CD14-positive monocyte (primary cell): ENCODE measurements around the gene CALY. TPM values are rescaled to one million over a fixed set of nuclear protein-coding genes. Genes with fewer than 3 reads are reported as not detected.

Experiments
- DNase-seq, 3 donors: peaks; one replicate each; pipeline ENCODE4 v3.0.0-alpha.2; 2011 to 2022
- H2AFZ ChIP-seq: 2 replicates; pipeline ENCODE4 v1.6.0; 2012; ENCODE audit warnings: mild to moderate bottlenecking, low read depth, low read length, inconsistent platforms; ENCODE audit not compliant: insufficient read depth, poor library complexity, severe bottlenecking
- H3K27ac ChIP-seq, 2 donors: 1 replicate in 1 of 2; 2 replicates in 1 of 2; pipeline ENCODE4 v1.5.1; 2012 to 2013; ENCODE audit warnings: low read length in 2 of 2, control low read depth in 1 of 2, inconsistent platforms in 1 of 2, low read depth in 1 of 2, mild to moderate bottlenecking in 1 of 2
- H3K27me3 ChIP-seq, 2 donors: one replicate each; pipeline versions ENCODE4 v1.6.0 to v1.6.1; 2011 to 2013; ENCODE audit warnings: low read length in 2 of 2; ENCODE audit not compliant: control insufficient read depth in 2 of 2, insufficient read depth in 2 of 2
- H3K36me3 ChIP-seq, 2 donors: replicated peaks in 1 of 2; 1 replicate in 1 of 2; 2 replicates in 1 of 2; pipeline versions ENCODE4 v1.5.1 to v1.6.1; 2012 to 2013; ENCODE audit warnings: low read length in 2 of 2, control low read depth in 1 of 2, inconsistent platforms in 1 of 2, mild to moderate bottlenecking in 1 of 2; ENCODE audit not compliant: insufficient read depth in 2 of 2, control insufficient read depth in 1 of 2
- H3K4me1 ChIP-seq, 2 donors: 1 replicate in 1 of 2; 2 replicates in 1 of 2; pipeline versions ENCODE4 v1.5.1 to v1.6.1; 2012 to 2013; ENCODE audit warnings: low read length in 2 of 2, control low read depth in 1 of 2, inconsistent platforms in 1 of 2, mild to moderate bottlenecking in 1 of 2, moderate library complexity in 1 of 2; ENCODE audit not compliant: insufficient read depth in 2 of 2, control insufficient read depth in 1 of 2
- H3K4me2 ChIP-seq: replicated peaks from 2 replicates; pipeline ENCODE3; 2012; ENCODE audit warnings: low read length, moderate library complexity, mild to moderate bottlenecking; ENCODE audit not compliant: poor library complexity, severe bottlenecking; ENCODE audit errors: extremely low read depth
- H3K4me3 ChIP-seq, 3 experiments: fragments of 200-600 bp in 1 of 3; sonication (generic) in 1 of 3; replicated peaks in 1 of 3; 1 replicate in 2 of 3; 2 replicates in 1 of 3; pipeline ENCODE4 v1.5.1; 2011 to 2013; ENCODE audit warnings: low read length in 3 of 3, mild to moderate bottlenecking in 3 of 3, control low read depth in 2 of 3, low read depth in 2 of 3, inconsistent platforms in 1 of 3, moderate library complexity in 1 of 3
- H3K79me2 ChIP-seq: 2 replicates; pipeline ENCODE4 v1.6.0; 2012; ENCODE audit warnings: mild to moderate bottlenecking, control low read depth, inconsistent platforms, low read length, moderate library complexity; ENCODE audit not compliant: insufficient read depth
- H3K9ac ChIP-seq: 2 replicates; pipeline ENCODE4 v1.6.0; 2017; ENCODE audit warnings: low read length, mild to moderate bottlenecking; ENCODE audit not compliant: insufficient read depth, poor library complexity, severe bottlenecking
- H3K9me3 ChIP-seq, 2 donors: replicated peaks in 1 of 2; 1 replicate in 1 of 2; 2 replicates in 1 of 2; pipeline versions ENCODE4 v1.5.1 to v1.6.1; 2012 to 2013; ENCODE audit warnings: low read length in 2 of 2, control low read depth in 1 of 2; ENCODE audit not compliant: control insufficient read depth in 1 of 2, insufficient read depth in 1 of 2
- H4K20me1 ChIP-seq: 2 replicates; pipeline ENCODE4 v1.6.0; 2012; ENCODE audit warnings: mild to moderate bottlenecking, low read length, control low read depth, moderate library complexity; ENCODE audit not compliant: insufficient read depth
- H3K27ac Mint-ChIP-seq, 7 donors: one replicate each; pipeline ENCODE4 v1.8.0; 2020; ENCODE audit warnings: mild to moderate bottlenecking in 7 of 7, mixed read lengths in 7 of 7, moderate library complexity in 6 of 7, inconsistent platforms in 2 of 7
- H3K27me3 Mint-ChIP-seq, 3 donors: one replicate each; pipeline ENCODE4 v1.8.0; 2021 to 2022; ENCODE audit warnings: low read depth in 3 of 3, mild to moderate bottlenecking in 3 of 3, mixed read lengths in 3 of 3, moderate library complexity in 3 of 3, inconsistent platforms in 1 of 3
- H3K36me3 Mint-ChIP-seq, 2 donors: one replicate each; pipeline ENCODE4 v1.8.0; 2020; ENCODE audit warnings: mixed read lengths in 2 of 2, inconsistent platforms in 1 of 2, mild to moderate bottlenecking in 1 of 2
- H3K4me1 Mint-ChIP-seq: one replicate; pipeline ENCODE4 v1.8.0; 2020; ENCODE audit warnings: mild to moderate bottlenecking, mixed read lengths
- H3K4me3 Mint-ChIP-seq, 2 donors: one replicate each; pipeline ENCODE4 v1.8.0; 2020; ENCODE audit warnings: mild to moderate bottlenecking in 2 of 2, mixed read lengths in 2 of 2, moderate library complexity in 1 of 2
- H3K9me3 Mint-ChIP-seq, 7 donors: one replicate each; pipeline ENCODE4 v1.8.0; 2020 to 2022; ENCODE audit warnings: mixed read lengths in 7 of 7, mild to moderate bottlenecking in 6 of 7, moderate library complexity in 6 of 7, inconsistent platforms in 2 of 7
- CTCF ChIP-seq: fragments of 200-600 bp; IDR thresholded peaks from one replicate; pipeline ENCODE4 v1.8.0; 2022; ENCODE audit warnings: antibody characterized with exemption, mild to moderate bottlenecking
- WGBS: methylation state at CpG from one replicate; pipeline ENCODE4 v1.1.5; 2013; ENCODE audit warnings: missing lambda C conversion rate; ENCODE audit not compliant: insufficient coverage; 5-methylcytosine and 5-hydroxymethylcytosine counted together
- intact Hi-C, 2 donors: fragments of 100-400 bp; cut with micrococcal nuclease; formaldehyde crosslinking; loops; one replicate each; pipeline versions ENCODE4 v1.15.0 to v1.15.1; 2023
- polyA plus RNA-seq, 3 donors: library from polyadenylated mRNA; depleted of rRNA in 1 of 3; unstranded in 2 of 3; stranded (reverse) in 1 of 3; fragments of 300-500 nt in 2 of 3; fragments of >200 nt in 1 of 3; fragmentation: Illumina TruSeq in 2 of 3; gene quantifications; 1 replicate in 2 of 3; 2 replicates in 1 of 3; pipeline ENCODE4 v1.2.3, GENCODE V29; 2012 to 2021

The CALY gene
- polyA plus RNA-seq, 3 donors = not detected

GRCh38 chr10:133361227-133361626 is 24.5 kb upstream of the CALY start:
- Mint-ChIP-seq H3K36me3 (peaks cover 39 to 47% of the 10 kb centered on the region in 2 donors), H3K9me3 (peaks cover 0 to 1% (median 0%) of the 10 kb centered on the region in 7 donors), H3K27me3 (peaks cover 0 to 4% (median 2%) of the 10 kb centered on the region in 3 donors), H3K4me1 (peaks cover 9% of the 10 kb centered on the region), H3K4me3 (no peak overlapping the region), H3K27ac (peak overlapping the region in 1 of 7 donors; percentile 51)
- Histone ChIP-seq H3K4me1 (peaks cover 11 to 16% of the 10 kb centered on the region in 2 donors), H3K4me2 (no peak overlapping the region), H3K36me3 (peaks cover 39 to 46% of the 10 kb centered on the region in 2 donors), H2AFZ (no peak overlapping the region), H3K9me3 (no peaks in the 10 kb centered on the region), H3K9ac (no peak overlapping the region), H4K20me1 (peaks cover 8% of the 10 kb centered on the region), H3K27me3 (no peaks in the 10 kb centered on the region), H3K79me2 (peaks cover 2% of the 10 kb centered on the region), H3K4me3 (no peak overlapping the region), H3K27ac (no peak overlapping the region)
- DNase-seq = no peak
- WGBS = 100% methylated on average over 2 of the region's 5 CpGs
- TF ChIP-seq CTCF = no peak
- intact Hi-C loops = no loop called here

DNA sequence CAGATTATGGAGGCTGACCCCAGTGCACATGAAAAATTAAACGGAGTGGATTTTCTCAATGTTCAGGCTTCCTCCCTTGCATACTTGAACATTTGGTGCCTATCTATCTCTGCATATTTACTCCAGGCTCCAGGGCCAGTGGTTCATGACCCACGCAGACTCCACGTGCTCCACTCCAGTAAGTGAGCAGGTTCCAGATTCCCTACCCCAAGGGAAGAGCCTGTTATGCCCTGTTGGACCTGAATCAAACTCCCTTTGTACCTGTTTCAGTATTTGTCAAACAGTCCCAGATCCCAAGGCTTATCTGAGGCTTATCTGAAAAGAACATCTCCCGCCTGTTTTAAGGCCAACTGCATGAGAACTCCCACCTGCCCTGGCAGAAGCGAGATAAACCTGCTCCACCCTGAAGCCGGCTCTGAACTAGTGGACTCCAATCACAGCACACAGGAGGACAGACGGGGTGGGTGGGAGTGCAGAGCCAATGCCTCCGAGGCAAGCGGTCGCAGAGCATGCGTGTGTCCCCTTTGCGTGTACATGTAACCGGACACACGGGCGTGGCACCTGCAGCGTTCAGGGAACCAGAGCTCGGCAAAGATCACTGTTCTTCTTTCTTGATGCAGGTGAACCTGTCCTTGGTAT is 23.4 kb upstream of the CALY start:
- peak overlapping the region in 2 of 7 donors; percentile 2 to 56 for H3K27ac Mint-ChIP-seq
- no peak overlapping the region for H3K9ac ChIP-seq

More for the DNA sequence above, 23.4 kb upstream of the CALY start:
- peaks cover 28 to 39% of the 10 kb centered on the region in 2 donors for H3K36me3 Mint-ChIP-seq
- no peak for TF ChIP-seq CTCF
- intact Hi-C loops = no loop called here
- H3K4me2 ChIP-seq = no peak overlapping the region
- peaks cover 0 to 6% (median 2%) of the 10 kb centered on the region in 3 donors for H3K27me3 Mint-ChIP-seq
- DNase-seq = no peak
- H4K20me1 ChIP-seq = peaks cover 17% of the 10 kb centered on the region
- WGBS = 97% methylated on average over 16 of the region's 17 CpGs
- peaks cover 11 to 20% of the 10 kb centered on the region in 2 donors for H3K4me1 ChIP-seq
- no peaks in the 10 kb centered on the region for H3K27me3 ChIP-seq
- peaks cover 12% of the 10 kb centered on the region for H3K4me1 Mint-ChIP-seq
- no peaks in the 10 kb centered on the region for H3K9me3 ChIP-seq
- peaks cover 0 to 1% (median 0%) of the 10 kb centered on the region in 7 donors for H3K9me3 Mint-ChIP-seq
- H3K36me3 ChIP-seq = peaks cover 27 to 39% of the 10 kb centered on the region in 2 donors
- H3K4me3 Mint-ChIP-seq = no peak overlapping the region
- no peak overlapping the region for H3K4me3 ChIP-seq
- H2AFZ ChIP-seq = no peak overlapping the region
- H3K27ac ChIP-seq = no peak overlapping the region
- H3K79me2 ChIP-seq = peaks cover 3% of the 10 kb centered on the region
